CD4-positive, alpha-beta T cell treated with Interleukin-17A for 4 hours (primary cell): ENCODE data around the gene HSPA1L.

Source experiments
- DNase-seq: peaks from one replicate; pipeline ENCODE4 v3.0.0-alpha.2; 2020; ENCODE audit warnings: mixed read lengths

The HSPA1L gene

GRCh38 chr6:31781244-31782125, 33.6 kb downstream of the HSPA1L start:
- DNase-seq: no peak

DNA sequence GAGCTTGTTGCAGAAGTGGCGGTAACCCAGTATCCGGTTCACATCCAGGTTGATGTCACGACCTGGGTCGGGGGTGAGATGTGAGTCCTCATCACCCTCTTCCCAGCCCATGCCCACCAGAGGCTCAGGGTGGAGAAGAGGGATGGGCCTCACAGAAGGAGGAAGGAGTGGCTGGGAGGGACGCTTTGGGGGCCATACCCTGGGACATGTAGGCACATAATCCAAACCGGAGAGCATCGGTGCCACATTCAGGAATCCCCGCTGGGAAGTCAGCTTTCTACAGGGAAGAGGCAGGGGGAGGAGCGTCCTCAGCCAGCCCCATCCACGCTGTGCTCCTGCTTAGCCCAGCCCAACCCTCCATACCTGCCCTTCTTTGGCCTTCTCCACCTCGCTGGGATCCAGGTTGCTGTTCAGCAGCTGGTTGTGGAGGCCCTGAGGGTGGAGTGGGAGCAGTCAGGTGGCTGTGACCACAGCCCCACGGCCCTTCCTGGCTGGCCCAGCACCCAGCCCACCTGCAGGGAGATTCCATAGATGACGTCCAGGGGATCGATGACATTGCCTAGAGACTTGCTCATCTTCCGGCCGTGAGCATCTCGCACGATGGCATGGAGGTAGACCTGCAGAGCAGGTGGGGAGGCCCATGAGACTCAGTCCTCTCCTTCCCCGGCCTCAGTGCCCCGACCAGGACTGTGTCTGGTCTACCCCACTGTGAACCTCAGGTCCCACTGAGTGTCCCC, 34.4 kb downstream of the HSPA1L start:
- DNase-seq: no peak

GRCh38 chr6:31779908-31780307, 35.2 kb downstream of the HSPA1L start:
- no peak for DNase-seq

GRCh38 chr6:31778999-31779885, 35.8 kb downstream of the HSPA1L start:
- DNase-seq: no peak

- DNase-seq: no peak
Measured at GRCh38 chr6:31778193-31778592, 36.9 kb downstream of the HSPA1L start.

DNA sequence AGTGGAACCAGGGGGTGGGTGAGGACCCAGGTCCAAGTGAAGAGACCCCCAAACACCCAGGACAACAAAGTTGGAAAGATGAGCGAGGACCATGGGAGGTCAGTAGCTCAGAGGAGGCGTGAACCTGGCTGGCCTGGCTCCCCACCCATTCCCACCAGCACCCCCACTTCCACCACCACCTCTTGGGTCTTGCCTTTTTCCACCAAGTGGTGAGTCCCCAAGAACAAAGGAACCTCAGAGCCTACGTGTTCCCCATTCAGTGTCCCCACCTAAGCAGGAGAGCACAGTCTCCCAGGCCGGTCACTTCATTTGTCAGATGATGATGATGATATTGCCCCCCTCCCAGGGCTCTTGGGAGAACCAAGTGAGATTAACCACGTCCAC, 37.4 kb downstream of the HSPA1L start:
- DNase-seq: no peak

- DNase-seq: peak; percentile 77
Measured at GRCh38 chr6:31776989-31777666, 38.0 kb downstream of the HSPA1L start, which contains the start of gene VWA7. Gene VWA7, minus strand, starts transcription at chr6:31777328. Its CDS starts 549 bp downstream, at chr6:31776779.

GRCh38 chr6:31776485-31776988, 38.5 kb downstream of the HSPA1L start:
- no peak for DNase-seq

DNA sequence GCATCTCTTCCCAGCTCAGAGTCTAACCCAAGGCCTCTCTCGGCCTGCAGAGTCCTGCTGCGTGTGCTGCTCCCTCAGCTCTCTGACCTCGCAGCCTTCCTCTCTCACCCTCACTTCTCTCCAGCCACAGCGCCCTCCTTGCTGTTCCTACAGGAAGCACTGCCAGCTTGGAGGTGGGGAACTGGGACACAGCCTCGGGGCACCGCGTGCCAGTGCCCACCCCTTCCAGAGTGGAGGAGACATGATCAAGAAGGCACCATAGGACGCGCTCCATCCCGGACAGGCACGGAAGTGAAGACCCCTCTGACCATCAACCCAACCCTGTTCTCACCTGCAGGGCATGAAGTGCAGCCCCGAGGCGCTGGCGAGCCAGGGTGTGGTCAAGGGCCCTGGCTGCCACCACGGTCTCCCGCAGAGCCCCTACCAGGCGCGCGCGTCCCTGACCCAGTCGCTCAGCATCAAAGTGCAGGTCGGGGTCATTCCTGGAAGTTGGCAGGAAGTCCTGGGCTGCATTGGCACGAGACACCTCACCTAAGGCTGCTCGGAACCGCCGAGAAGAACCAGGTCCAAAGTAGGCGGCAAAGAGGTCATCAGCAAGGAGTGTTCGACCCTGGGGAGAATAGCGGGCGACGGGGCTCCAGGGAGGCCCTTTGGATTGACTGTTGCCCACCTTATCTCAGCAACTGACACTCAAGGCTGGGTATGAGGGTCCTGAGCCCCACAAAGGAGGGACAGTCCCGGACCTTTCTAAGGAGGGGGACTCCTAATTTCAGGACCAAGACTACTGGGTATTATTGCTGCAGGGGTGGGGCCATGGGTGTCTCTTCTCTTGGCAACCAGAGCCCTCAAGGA, 39.2 kb downstream of the HSPA1L start:
- no peak for DNase-seq

DNA sequence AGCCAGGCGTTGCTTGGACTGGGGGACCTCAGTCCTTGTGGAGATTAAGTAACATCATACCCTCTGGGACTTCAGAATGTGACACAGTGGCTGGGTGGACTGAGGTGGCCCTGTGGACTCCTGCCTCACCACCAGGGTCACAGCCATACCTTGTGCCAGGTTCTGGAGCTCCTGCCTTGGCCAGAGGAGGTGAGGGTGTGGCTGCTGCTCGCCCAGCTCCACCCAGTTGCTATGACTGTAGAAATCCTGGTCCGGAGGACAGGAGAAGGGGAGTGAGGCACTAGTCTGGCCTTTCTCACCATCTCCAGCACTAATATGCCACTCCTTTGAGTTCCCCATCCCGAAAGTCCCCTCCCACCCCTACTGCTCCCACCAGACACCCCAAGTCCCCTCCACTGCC, 39.9 kb downstream of the HSPA1L start:
- no peak for DNase-seq

DNA sequence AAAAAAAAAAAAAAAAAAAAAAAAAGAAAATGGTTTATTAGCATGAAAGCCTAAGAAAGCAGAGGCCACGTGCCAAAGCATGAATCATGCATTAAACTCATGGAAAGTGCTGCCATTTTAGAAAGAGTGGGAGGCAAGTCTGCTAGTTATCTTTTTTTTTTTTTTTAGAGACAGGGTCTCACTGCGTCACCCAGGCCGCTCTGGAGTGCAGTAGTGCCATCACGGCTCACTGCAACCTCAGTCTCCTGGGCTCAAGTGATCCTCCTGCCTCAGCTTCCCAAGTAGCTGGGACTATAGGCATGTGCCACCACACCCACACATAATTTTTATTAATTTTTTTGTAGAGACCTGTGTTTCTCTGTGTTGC, 43.1 kb downstream of the HSPA1L start:
- peak; percentile 20 for DNase-seq

DNA sequence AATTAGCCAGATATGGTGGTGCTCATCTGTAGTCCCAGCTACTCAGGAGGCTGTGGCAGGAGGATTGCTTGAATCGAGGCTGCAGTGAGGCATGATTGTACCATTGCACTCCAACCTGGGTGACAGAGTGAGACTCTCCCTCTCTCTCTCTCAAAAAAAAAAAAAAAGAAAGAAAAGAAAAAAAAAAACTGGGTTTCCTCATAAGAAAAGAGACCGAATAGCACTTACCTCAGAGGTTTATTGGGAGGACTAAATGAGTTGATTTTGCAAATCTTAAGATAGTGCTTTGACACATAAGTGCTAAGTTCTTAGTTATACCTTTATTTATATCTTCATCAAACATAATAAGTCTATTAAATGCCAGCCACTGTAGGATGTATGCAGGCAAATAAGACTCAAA, 44.2 kb downstream of the HSPA1L start:
- no peak for DNase-seq

- peak; percentile 81 for DNase-seq
Measured at GRCh38 chr6:31769684-31770371, 45.3 kb downstream of the HSPA1L start.

GRCh38 chr6:31768363-31769257, 46.5 kb downstream of the HSPA1L start:
- no peak for DNase-seq

DNA sequence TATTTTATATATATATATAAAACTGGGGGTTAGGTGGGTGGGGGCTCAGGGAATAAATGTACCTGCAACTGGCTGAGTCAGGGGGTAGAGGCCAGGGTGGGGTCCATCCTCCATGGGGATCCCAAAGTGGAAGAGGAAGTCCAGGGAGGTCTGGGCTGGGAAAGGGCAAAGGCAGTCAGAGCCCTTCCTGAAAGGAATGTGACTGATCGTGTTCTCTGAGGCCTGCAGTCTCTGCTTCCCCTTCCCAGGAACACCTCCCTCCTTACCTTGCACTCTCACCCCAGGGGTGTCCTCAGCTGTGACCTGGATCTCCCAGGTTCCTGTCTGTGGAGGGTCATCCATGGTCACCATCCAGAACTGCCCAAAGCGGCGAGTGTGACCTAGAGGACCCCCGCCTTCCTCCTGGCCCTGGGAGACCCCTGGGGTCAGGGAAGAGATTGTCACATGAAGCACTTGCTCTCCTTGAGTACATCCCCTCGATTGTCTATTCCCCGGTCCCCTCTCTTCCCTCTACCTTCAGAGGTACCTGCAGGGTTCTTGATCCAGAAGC, 47.9 kb downstream of the HSPA1L start:
- no peak for DNase-seq

DNA sequence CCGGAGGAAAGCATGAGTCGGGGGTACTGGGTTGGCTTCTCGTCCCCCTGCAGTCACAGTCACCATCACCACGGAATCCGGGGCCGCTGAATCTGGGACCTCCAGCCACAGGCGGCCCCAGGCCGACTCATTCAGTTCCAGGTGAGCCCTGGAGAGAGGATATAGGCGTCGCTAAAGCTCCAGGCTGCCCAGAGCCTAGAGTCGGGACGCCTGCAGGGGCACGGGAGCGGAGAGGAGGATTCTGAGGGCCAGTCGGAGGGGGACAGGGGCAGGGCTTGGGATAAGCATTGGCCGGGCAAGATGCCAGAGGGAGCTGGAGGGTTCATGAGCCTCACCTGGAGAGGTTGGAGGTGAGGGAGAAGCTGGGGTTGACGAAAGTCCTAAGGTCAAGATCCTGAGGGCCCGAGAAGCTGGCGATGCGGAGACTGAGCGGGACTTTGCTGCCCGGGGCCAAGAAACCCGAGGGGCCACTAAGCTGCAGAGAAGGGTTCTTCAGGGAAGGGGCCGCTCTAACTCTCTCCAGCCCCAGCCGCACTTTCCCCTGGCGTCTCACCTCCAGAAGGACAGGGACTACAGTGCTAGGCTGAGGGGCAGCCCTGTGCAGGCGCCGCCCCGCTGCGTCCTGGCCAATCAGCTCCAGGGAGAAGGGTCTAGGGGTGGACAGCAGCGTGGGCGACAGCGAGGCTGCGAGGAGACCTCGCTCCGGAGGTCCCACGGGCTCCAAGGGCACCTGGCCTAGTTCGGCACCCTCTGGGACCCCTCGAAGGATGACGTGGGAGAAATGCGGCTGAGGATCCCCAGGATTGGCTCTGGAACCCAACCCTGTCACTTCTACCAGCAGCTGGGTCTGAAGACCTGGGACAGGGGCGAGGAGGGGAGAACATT, 48.9 kb downstream of the HSPA1L start:
- DNase-seq: no peak

DNA sequence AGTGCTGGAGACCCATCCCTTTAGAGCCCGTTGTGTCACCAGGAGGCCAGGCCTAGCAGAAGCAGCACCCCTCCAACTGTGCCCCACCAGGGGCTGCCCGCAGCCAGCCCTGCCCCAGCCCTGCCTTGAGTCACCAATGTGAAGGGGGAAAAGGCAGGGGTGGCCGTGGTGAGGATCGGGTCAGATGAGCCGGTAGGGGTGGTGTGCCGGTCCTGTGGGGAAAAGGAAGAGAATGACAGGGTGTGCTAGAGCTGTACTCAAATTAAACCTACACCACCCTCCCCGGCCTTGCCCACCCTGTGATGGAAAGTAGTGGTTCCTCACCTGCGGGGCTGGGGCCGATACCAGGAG, 49.5 kb downstream of the HSPA1L start:
- no peak for DNase-seq

DNA sequence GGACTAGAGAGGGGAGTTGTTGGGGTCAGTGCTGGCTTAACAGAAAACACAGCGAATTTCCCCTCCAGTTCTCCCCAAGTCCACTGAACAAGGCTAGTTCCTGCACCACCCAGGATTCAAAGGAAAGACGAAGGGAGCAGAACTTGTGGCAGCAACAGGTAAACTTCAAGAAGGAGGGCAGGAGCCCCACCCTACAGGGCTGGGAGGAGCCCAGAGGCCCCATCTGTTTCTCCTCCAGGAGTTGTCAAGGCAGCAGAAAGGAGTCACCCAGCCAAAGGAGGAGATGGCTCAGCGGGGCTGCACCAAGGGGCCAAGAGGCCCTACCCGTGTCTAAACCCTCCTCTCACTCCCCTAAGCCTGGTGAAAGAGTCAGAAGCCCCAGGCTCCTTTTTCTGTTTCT, 50.9 kb downstream of the HSPA1L start:
- DNase-seq: no peak

GRCh38 chr6:31763619-31763940, 51.5 kb downstream of the HSPA1L start:
- no peak for DNase-seq
